GM12878 (cell line): ENCODE data around the gene PPARD. TPM values are rescaled to one million over a fixed set of nuclear protein-coding genes. Genes with fewer than 3 reads are reported as not detected.

Experiments
- ATAC-seq: fragments of 200-7000 bp; cut with Tn5 transposase; 3 replicates; pipeline ENCODE4 v1.9.1; 2020; ENCODE audit warnings: mild to moderate bottlenecking, moderate library complexity
- BruUV-seq: library from RNA; stranded (reverse); fragments of 400-500 nt; replicated peaks from 2 replicates; lab custom pipeline; 2021; lab: Mats Ljungman, UMichigan
- CTCF ChIA-PET: fragments of 300-600 bp; sonication (Branson Sonifier 250); formaldehyde crosslinking; extraction: SDS; loops from one replicate; lab custom pipeline; 2021; ENCODE audit warnings: inconsistent platforms; lab: Yijun Ruan, JAX
- POLR2A ChIA-PET: fragments of 350-600 bp; formaldehyde crosslinking; extraction: SDS; loops from one replicate; lab custom pipeline; 2021; ENCODE audit warnings: inconsistent platforms; lab: Charles Lee
- RAD21 ChIA-PET: fragments of 300-600 bp; sonication (Branson Sonifier 250); formaldehyde crosslinking; loops from one replicate; lab custom pipeline; 2023; ENCODE audit warnings: antibody characterized with exemption; ENCODE audit not compliant: unreplicated experiment; lab: Charles Lee
- SMC1A ChIA-PET: fragments of 300-600 bp; sonication (Branson Sonifier 250); formaldehyde crosslinking; loops from one replicate; lab custom pipeline; 2023; ENCODE audit not compliant: unreplicated experiment, uncharacterized antibody; lab: Charles Lee
- DNase-seq: peaks from one replicate; pipeline ENCODE4 v3.0.0-alpha.2; 2011; ENCODE audit warnings: low read depth, low spot score
- FAIRE-seq: peaks from 3 replicates; lab custom pipeline; 2011; peaks lifted over from hg19 to GRCh38; lab: Jason Lieb, UNC
- H2AFZ ChIP-seq: 2 replicates; pipeline ENCODE4 v1.6.0; 2011; ENCODE audit warnings: low read depth, low read length, control low read depth; ENCODE audit not compliant: control insufficient read depth
- H3K27ac ChIP-seq: 2 replicates; pipeline ENCODE4 v1.5.1; 2011; ENCODE audit warnings: control low read depth; ENCODE audit not compliant: control insufficient read depth, insufficient read depth
- H3K27me3 ChIP-seq, 2 experiments: replicated peaks in 1 of 2; 2 replicates each; pipeline versions ENCODE4 v1.6.0 to v1.6.1; 2011; ENCODE audit warnings: low read length in 1 of 2; ENCODE audit not compliant: control insufficient read depth in 2 of 2, insufficient read depth in 2 of 2
- H3K36me3 ChIP-seq, 2 experiments: 2 replicates each; pipeline ENCODE4 v1.5.1; 2011; ENCODE audit warnings: low read length in 1 of 2; ENCODE audit not compliant: control insufficient read depth in 2 of 2, insufficient read depth in 2 of 2
- H3K4me1 ChIP-seq: 2 replicates; pipeline ENCODE4 v1.6.1; 2011; ENCODE audit warnings: mild to moderate bottlenecking, low read length, moderate library complexity, mixed read lengths; ENCODE audit not compliant: control insufficient read depth, insufficient read depth
- H3K4me2 ChIP-seq: 2 replicates; pipeline ENCODE4 v1.6.0; 2011; ENCODE audit warnings: control low read depth; ENCODE audit not compliant: control insufficient read depth, insufficient read depth
- H3K4me3 ChIP-seq: fragments of 200-600 bp; sonication (generic); 2 replicates; pipeline ENCODE4 v1.5.1; 2016
- H3K79me2 ChIP-seq: 2 replicates; pipeline ENCODE4 v1.6.0; 2011; ENCODE audit warnings: low read length; ENCODE audit not compliant: control insufficient read depth, insufficient read depth
- H3K9ac ChIP-seq: 2 replicates; pipeline ENCODE4 v1.8.0; 2011; ENCODE audit warnings: low read length, control low read depth, mixed read lengths; ENCODE audit not compliant: control insufficient read depth, insufficient read depth
- H3K9me3 ChIP-seq: replicated peaks from 3 replicates; pipeline ENCODE4 v1.5.1; 2011; ENCODE audit warnings: mild to moderate bottlenecking, low read length; ENCODE audit not compliant: control insufficient read depth, insufficient read depth
- H4K20me1 ChIP-seq: 2 replicates; pipeline ENCODE4 v1.6.0; 2011; ENCODE audit not compliant: control insufficient read depth, insufficient read depth
- BACH1 ChIP-seq: fragments of 450-650 bp; IDR thresholded peaks from 2 replicates; pipeline ENCODE4 v1.6.1; 2017; ENCODE audit warnings: mild to moderate bottlenecking, borderline replicate concordance
- CHD2 ChIP-seq: IDR thresholded peaks from 2 replicates; pipeline ENCODE4 v1.6.1; 2011; ENCODE audit warnings: low read depth, low read length, improper control_type of control experiment, borderline replicate concordance
- EGR1 ChIP-seq, 2 experiments: IDR thresholded peaks; 1 replicate in 1 of 2; 2 replicates in 1 of 2; pipeline ENCODE4 v1.6.1; 2011 to 2012; ENCODE audit warnings: low read depth in 2 of 2, low read length in 2 of 2, borderline replicate concordance in 1 of 2, mild to moderate bottlenecking in 1 of 2, moderate library complexity in 1 of 2
- WGBS: methylation state at CpG from one replicate; pipeline ENCODE4 v1.1.6; 2016; ENCODE audit warnings: low lambda C conversion rate; ENCODE audit not compliant: insufficient replicate concordance, insufficient coverage; ENCODE audit errors: missing lambda C conversion rate; 5-methylcytosine and 5-hydroxymethylcytosine counted together
- in situ Hi-C: fragments of 300-500 bp; cut with MboI; formaldehyde crosslinking; loops from 9 replicates; pipeline ENCODE4 v1.14.3; 2018; ENCODE audit warnings: mixed read lengths
- intact Hi-C: fragments of 100-400 bp; cut with micrococcal nuclease; formaldehyde crosslinking; loops from one replicate; pipeline ENCODE4 v1.14.2; 2022; ENCODE audit not compliant: unreplicated experiment
- polyA plus RNA-seq, 11 experiments: library from polyadenylated mRNA; depleted of rRNA in 4 of 11; unstranded in 6 of 11; stranded (reverse) in 5 of 11; fragments of >200 nt; fragmentation: Nextera tagmentation in 4 of 11; fragmentation: Illumina TruSeq in 1 of 11; extraction: Ambion mirVana in 4 of 11; extraction: Trizol in 1 of 11; gene quantifications; 1 replicate in 1 of 11; 2 replicates in 10 of 11; pipeline versions ENCODE4 v1.2.1 to v1.2.3, GENCODE V29; 2011 to 2016; ENCODE audit warnings: inconsistent platforms in 2 of 11, missing spikeins in 2 of 11, low read depth in 1 of 11
- total RNA-seq, 4 experiments: library from RNA; depleted of rRNA in 3 of 4; stranded (reverse); fragments of >200 nt in 3 of 4; fragmentation: Illumina TruSeq in 1 of 4; extraction: Trizol in 1 of 4; gene quantifications; 2 replicates each; pipeline versions ENCODE4 v1.2.1 to v1.2.3, GENCODE V29; 2013 to 2021

The PPARD gene
- total and polyA plus RNA-seq, 10 of the 15 experiments (the other 5 are each of a cell fraction or from before 2014, with no cell fraction given), result 0.05 to 12.6 (median 6.7) TPM

DNA sequence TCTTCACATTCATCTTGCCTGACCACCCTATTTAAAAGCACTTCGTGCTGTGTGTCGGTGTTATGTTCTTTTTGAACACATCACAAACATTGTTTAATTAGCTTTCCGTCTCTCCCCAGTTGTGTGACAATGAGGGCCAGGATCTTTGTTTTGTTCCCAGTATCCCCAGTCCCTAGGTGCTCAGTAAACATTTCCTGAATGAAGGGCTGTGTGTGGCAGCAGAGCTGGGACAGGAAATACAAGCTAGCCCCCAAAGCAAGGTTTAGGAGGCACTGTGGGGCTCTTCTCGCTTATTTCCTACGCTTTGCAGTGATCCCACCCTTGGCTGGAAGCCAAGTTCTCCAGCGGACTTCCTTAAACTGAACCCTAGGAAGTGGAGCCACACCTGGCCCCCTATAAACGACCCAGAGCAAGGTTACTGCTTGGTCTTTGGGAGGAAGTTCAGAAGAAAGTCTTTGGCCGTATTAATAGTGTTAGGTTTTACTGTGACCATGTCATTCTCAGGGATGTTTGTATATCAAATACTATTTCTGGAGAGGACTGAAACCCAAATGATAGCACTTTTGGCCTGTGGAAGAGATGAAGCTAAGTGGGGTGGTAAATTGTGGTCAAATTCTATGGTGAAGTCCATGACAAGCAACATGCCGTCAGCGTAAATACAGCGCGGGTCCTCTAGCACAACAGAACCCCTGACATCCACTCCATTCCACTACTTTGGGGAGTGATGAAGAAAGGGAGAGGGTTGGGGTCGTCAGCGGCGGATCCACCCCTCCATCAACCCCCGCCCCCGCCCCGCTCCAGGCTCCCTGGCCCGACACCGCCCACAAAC lies 109.2 kb downstream of the PPARD start:
- ChIA-PET RAD21 (interaction anchor here (1.1 to 8.7 kb wide), 9 partner anchors 17 to 285 kb away, joined by 3 to 125 read pairs (median 6); partner anchors contain the start of genes ARMC12, DEF6, PPARD and RPL10A), SMC1A (interaction anchor here (0.9 to 6.8 kb wide), 9 partner anchors 16 to 187 kb away, joined by 3 to 116 read pairs (median 8); partner anchors contain the start of genes DEF6, PPARD and RPL10A), CTCF (interaction anchor here (0.9 to 6.5 kb wide), 10 partner anchors 17 to 187 kb away, joined by 3 to 177 read pairs (median 16); partner anchors contain the start of genes DEF6, PPARD and RPL10A)
- H3K79me2 ChIP-seq, result peaks cover 4% of the 10 kb centered on the region
- H2AFZ ChIP-seq, result peak overlapping the region; percentile 54
- no TSS peak for BruUV-seq
- FAIRE-seq, result peak; percentile 71
- in situ Hi-C loops (loop anchor here (5.0 kb wide), 1 partner anchor 109 kb away; the partner anchor contains the start of gene PPARD), intact Hi-C loops (loop anchor here (2.0 kb wide), 1 partner anchor 17 kb away; the partner anchor contains the start of gene RPL10A)
- peaks cover 10% of the 10 kb centered on the region for H3K4me1 ChIP-seq
- H3K36me3 ChIP-seq, result no peaks in the 10 kb centered on the region
- H3K27ac ChIP-seq, result no peak overlapping the region
- H3K9ac ChIP-seq, result no peak overlapping the region; the same call in 1 of the 2 replicates
- DNase-seq, result no peak
- no peaks in the 10 kb centered on the region for H4K20me1 ChIP-seq
- ATAC-seq, result no peak
- H3K9me3 ChIP-seq, result no peaks in the 10 kb centered on the region
- H3K4me3 ChIP-seq, result peak overlapping the region; percentile 31; the same call in 1 of the 2 replicates
- 16% methylated on average over 20 of the region's 20 CpGs for WGBS
- 0 out of 4 replicates have a peak, but pooled peaks cover 0 to 3% of the 10 kb centered on the region in 2 experiments for H3K27me3 ChIP-seq
- H3K4me2 ChIP-seq, result peak overlapping the region; percentile 94
- TF ChIP-seq EGR1 (IDR thresholded peaks at IDR 0.05; ENCODE audit: borderline replicate concordance in 1 of 2, low read depth in 2 of 2, low read length in 2 of 2), result peak in 1 of 2 experiments; percentile 50; a peak in 1 of 3 replicates
- no peak for TF ChIP-seq CHD2
- no peak for TF ChIP-seq BACH1
- TF ChIP-seq, all 136 proteins: peak for 1
- POLR2A ChIA-PET, result interaction anchor here (0.9 to 1.0 kb wide), 3 partner anchors 10 to 109 kb away, joined by 3 read pairs; partner anchors contain the start of genes PPARD and RPL10A
